Prostate gland (tissue), 2 donors: Measurements from ENCODE around the gene UNC5B.

Experiments used
- POLR2A ChIP-seq: fragments of 450-650 bp; IDR thresholded peaks from one replicate; pipeline ENCODE4 v1.6.1; 2016; ENCODE audit warnings: antibody characterized with exemption, mild to moderate bottlenecking
- TF ChIP-seq, protein P1 (sequence below), 4 experiments: fragments of 200-600 bp in 2 of 4; fragments of 450-650 bp in 2 of 4; sonication (generic) in 2 of 4; IDR thresholded peaks; 1 replicate in 3 of 4; 2 replicates in 1 of 4; pipeline ENCODE4 v1.5.1; 2016 to 2019; ENCODE audit warnings: antibody characterized with exemption in 4 of 4, mild to moderate bottlenecking in 2 of 4, moderate library complexity in 2 of 4

DNA sequence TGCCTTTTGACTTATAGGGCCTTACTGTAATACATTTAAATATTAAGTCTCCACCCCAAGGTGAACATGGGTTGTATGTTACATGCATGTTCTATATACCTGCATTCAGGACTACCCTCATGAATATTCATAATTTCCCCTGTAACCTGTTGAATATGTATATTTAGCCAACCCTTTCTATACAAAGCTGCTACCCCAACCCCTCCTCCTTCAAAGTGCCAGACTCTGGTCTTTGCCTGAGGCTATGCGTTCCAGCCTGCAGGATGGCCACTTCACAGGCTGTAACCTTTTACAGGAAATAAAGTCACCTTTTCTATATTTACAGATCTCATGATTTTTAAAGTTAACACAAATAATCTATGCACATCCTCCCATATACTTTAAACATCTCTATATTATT is 10.1 kb upstream of the UNC5B start:
- TF ChIP-seq, protein P1, sequence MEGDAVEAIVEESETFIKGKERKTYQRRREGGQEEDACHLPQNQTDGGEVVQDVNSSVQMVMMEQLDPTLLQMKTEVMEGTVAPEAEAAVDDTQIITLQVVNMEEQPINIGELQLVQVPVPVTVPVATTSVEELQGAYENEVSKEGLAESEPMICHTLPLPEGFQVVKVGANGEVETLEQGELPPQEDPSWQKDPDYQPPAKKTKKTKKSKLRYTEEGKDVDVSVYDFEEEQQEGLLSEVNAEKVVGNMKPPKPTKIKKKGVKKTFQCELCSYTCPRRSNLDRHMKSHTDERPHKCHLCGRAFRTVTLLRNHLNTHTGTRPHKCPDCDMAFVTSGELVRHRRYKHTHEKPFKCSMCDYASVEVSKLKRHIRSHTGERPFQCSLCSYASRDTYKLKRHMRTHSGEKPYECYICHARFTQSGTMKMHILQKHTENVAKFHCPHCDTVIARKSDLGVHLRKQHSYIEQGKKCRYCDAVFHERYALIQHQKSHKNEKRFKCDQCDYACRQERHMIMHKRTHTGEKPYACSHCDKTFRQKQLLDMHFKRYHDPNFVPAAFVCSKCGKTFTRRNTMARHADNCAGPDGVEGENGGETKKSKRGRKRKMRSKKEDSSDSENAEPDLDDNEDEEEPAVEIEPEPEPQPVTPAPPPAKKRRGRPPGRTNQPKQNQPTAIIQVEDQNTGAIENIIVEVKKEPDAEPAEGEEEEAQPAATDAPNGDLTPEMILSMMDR (IDR thresholded peaks at IDR 0.05), result no peak
- TF ChIP-seq POLR2A, result no peak
